Cardiac fibroblast (primary cell): ENCODE measurements around the gene PDXDC1.
"Not testable (repeated sequence)": the region's sequence is repeated elsewhere in the genome, so short reads cannot be mapped to it uniquely, and the experiment has no call there.

Experiments
- DNase-seq, 2 donors: peaks; one replicate each; pipeline versions ENCODE4 v3.0.0 to v3.0.0-alpha.2; 2010; ENCODE audit warnings: low read depth in 2 of 2
- H3K4me3 ChIP-seq, 2 donors: replicated peaks in 1 of 2; 1 replicate in 1 of 2; 2 replicates in 1 of 2; pipeline ENCODE4 v1.5.1; 2011; ENCODE audit warnings: low read depth in 2 of 2, low read length in 2 of 2, mild to moderate bottlenecking in 2 of 2, moderate library complexity in 1 of 2
- CTCF ChIP-seq: IDR thresholded peaks from one replicate; pipeline ENCODE4 v1.5.1; 2011; ENCODE audit warnings: low read depth, mild to moderate bottlenecking, low read length, inconsistent platforms

Gene PDXDC1

GRCh38 chr16:15012941-15013340 is 38.1 kb downstream of the PDXDC1 start:
- not testable (repeated sequence) for H3K4me3 ChIP-seq, DNase-seq

GRCh38 chr16:15015671-15016070 is 40.8 kb downstream of the PDXDC1 start:
- not testable (repeated sequence) for H3K4me3 ChIP-seq, DNase-seq

- H3K4me3 ChIP-seq, DNase-seq: not testable (repeated sequence)
Observed at GRCh38 chr16:15016354-15016753, 41.5 kb downstream of the PDXDC1 start.

GRCh38 chr16:15016951-15017580 is 42.2 kb downstream of the PDXDC1 start:
- DNase-seq: peak; percentile 62 to 75
- H3K4me3 ChIP-seq: not testable (repeated sequence)

GRCh38 chr16:15021429-15021828 is 46.6 kb downstream of the PDXDC1 start:
- not testable (repeated sequence) for H3K4me3 ChIP-seq
- peak in 1 of 2 donors; percentile 41 for DNase-seq

GRCh38 chr16:15022194-15022593 is 47.4 kb downstream of the PDXDC1 start:
- peak; percentile 46 for TF ChIP-seq CTCF
- peak; percentile 45 to 61 for DNase-seq

GRCh38 chr16:15023381-15024077 is 48.7 kb downstream of the PDXDC1 start:
- not testable (repeated sequence) for DNase-seq, H3K4me3 ChIP-seq

More at GRCh38 chr16:15022194-15022593, 47.4 kb downstream of the PDXDC1 start:
- H3K4me3 ChIP-seq: not testable (repeated sequence)

- not testable (repeated sequence) for H3K4me3 ChIP-seq, DNase-seq
Observed at GRCh38 chr16:15024858-15025199, 50.0 kb downstream of the PDXDC1 start.

GRCh38 chr16:15025234-15025951 is 50.6 kb downstream of the PDXDC1 start:
- H3K4me3 ChIP-seq: not testable (repeated sequence)
- peak; percentile 58 to 84 for DNase-seq

- not testable (repeated sequence) for H3K4me3 ChIP-seq, DNase-seq
Observed at GRCh38 chr16:15027051-15027450, 52.2 kb downstream of the PDXDC1 start.

- not testable (repeated sequence) for DNase-seq, H3K4me3 ChIP-seq
Observed at GRCh38 chr16:15027503-15028344, 52.9 kb downstream of the PDXDC1 start.

GRCh38 chr16:15028345-15028715 is 53.5 kb downstream of the PDXDC1 start:
- H3K4me3 ChIP-seq, DNase-seq: not testable (repeated sequence)

GRCh38 chr16:15028801-15029698 is 54.2 kb downstream of the PDXDC1 start:
- H3K4me3 ChIP-seq: not testable (repeated sequence)
- DNase-seq: peak in 1 of 2 donors; percentile 24

GRCh38 chr16:15029749-15030148 is 54.9 kb downstream of the PDXDC1 start:
- not testable (repeated sequence) for DNase-seq, H3K4me3 ChIP-seq
